SH-SY5Y (cell line): ENCODE data around the gene TNNI3.

Source experiments
- GATA2 ChIP-seq: IDR thresholded peaks from 2 replicates; pipeline ENCODE4 v1.6.1; 2011; ENCODE audit warnings: mild to moderate bottlenecking, low read depth, low read length
- GATA3 ChIP-seq: IDR thresholded peaks from 2 replicates; pipeline ENCODE4 v1.6.1; 2011; ENCODE audit warnings: low read depth, mild to moderate bottlenecking, low read length, moderate library complexity

DNA sequence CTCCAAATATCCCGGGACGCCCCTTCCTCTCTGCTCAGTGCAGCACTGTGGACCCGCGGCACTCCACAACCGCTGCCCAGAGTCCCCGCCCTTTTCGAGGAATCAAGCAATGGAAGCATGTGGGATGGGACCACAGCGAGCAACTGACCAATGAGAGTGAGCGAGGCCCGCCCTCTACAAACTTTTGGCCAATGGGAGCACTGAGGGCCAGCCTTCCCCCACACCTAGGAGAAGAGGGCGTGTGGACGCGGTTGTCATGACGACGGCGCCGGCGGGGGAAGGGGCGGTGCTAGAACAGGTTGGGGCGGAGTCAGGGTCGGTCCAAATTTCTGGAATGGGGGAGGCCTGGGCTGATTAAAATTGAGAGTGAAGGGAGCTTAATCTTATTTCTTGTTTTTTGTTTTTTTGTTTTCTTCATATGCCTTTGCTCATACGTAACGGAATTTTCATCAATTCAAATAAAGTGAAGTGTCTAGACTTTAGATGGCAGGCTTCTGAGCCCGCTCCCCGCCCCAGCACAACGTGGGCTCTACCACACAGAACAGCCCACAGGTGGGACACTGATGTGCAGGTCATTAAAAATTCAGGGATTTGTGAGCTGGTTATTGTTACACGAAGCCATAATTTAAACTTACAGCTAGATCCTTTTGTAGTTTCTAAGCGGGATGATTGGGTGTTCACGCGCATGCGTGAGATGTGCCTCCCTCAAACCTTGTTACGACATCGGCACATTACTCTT lies 9.2 kb upstream of the TNNI3 start, which contains the start of gene DNAAF3:
- TF ChIP-seq GATA2 (no peak), GATA3 (no peak)
